Heart left ventricle (tissue), 13 donors: ENCODE data around the gene ANXA5.

ENCODE experiments used
- POLR2A ChIP-seq, 2 donors: fragments of 450-650 bp; IDR thresholded peaks; one replicate each; pipeline ENCODE4 v1.6.1; 2017; ENCODE audit warnings: antibody characterized with exemption in 2 of 2, mild to moderate bottlenecking in 2 of 2, moderate library complexity in 2 of 2
- TF ChIP-seq, protein P1 (sequence below), 12 donors: fragments of 200-600 bp; sonication (generic) in 4 of 12; IDR thresholded peaks; one replicate each; pipeline versions ENCODE4 v1.5.0 to v1.8.0; 2018 to 2022; ENCODE audit warnings: antibody characterized with exemption in 12 of 12, mild to moderate bottlenecking in 5 of 12
- donor health status: ischemic (EF 13 %, LVEDD 7.1; RV severe dilation, severe dysfunction).
- donor health status: DM: no; HTN: yes; CAD: no.
- donor health status: DM: no; HTN: no; CAD: no.
- donor health status: ischemic (EF 25% LVEDD 6.9; RV normal size, moderate dysfunction).
- donor health status: ischemic (EF 25% LVEDD 5.7; RV mildly dilated, moderate dysfunction).
- donor health status: ischemic (EF 35%, LVEDD 5.7; RV mildly dilated, moderate dysfunction).
- donor health status: nonischemic (EF 11% LVEDD 7.7; RV severe dilation, severe dysfunction).
- donor health status: DM: yes; HTN: yes; CAD: no.
- donor health status: PGD.
- donor health status: ischemic (EF 29% LVEDD 5.4; RV normal size, mild dysfunction).
- donor health status: nonischemic (EF 23%, LVEDD 6.1; RV moderate dilation, normal function).

DNA sequence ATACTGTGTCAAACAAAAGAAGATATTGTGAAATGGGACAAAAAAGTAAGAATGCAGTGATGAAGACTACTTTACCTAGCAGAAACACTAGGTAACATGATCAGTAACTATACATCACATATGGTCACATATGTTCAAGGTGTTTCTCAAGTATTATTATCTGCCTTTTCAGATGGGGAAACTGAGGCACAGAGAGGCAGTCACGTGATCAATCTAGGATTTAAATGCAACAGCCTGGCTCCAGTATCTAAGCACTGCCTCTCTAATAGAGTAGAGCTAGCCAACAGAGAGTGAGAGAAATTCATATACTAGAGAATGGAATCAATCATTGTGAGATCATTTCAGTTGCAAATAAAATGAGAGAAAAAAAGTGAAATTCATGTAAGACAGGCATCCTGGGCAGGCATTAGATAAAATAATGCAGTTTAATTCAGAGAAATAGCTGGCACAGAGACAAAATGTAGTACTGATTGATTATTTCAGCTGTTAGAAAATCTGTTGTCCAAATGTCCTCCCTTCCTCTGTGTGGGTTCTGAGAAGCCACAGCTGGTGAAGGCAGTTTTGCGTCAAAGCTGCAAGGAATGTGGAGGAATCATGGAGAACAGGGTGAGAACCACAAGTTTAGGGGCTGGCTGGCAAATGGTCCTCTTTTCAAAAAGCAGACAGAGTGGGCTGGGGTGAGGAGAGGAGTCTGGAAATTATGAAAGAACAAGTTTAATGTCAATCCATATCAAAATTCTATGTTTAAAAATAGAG lies 42.2 kb upstream of the ANXA5 start:
- TF ChIP-seq, protein P1, sequence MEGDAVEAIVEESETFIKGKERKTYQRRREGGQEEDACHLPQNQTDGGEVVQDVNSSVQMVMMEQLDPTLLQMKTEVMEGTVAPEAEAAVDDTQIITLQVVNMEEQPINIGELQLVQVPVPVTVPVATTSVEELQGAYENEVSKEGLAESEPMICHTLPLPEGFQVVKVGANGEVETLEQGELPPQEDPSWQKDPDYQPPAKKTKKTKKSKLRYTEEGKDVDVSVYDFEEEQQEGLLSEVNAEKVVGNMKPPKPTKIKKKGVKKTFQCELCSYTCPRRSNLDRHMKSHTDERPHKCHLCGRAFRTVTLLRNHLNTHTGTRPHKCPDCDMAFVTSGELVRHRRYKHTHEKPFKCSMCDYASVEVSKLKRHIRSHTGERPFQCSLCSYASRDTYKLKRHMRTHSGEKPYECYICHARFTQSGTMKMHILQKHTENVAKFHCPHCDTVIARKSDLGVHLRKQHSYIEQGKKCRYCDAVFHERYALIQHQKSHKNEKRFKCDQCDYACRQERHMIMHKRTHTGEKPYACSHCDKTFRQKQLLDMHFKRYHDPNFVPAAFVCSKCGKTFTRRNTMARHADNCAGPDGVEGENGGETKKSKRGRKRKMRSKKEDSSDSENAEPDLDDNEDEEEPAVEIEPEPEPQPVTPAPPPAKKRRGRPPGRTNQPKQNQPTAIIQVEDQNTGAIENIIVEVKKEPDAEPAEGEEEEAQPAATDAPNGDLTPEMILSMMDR (IDR thresholded peaks at IDR 0.05): no peak
- TF ChIP-seq POLR2A (IDR thresholded peaks at IDR 0.05): no peak
